DOHH2 (cell line): ENCODE data around the gene SPACA6.

Experiments used
- CTCF ChIP-seq: fragments of 200-600 bp; sonication (generic); IDR thresholded peaks from one replicate; pipeline ENCODE4 v1.5.1; 2014; ENCODE audit warnings: antibody characterized with exemption, mild to moderate bottlenecking, low read depth, low read length; ENCODE audit not compliant: poor library complexity, severe bottlenecking
- EZH2phosphoT487 ChIP-seq: fragments of 200-600 bp; sonication (generic); IDR thresholded peaks from 2 replicates; pipeline ENCODE4 v1.6.1; 2017; ENCODE audit warnings: borderline replicate concordance, mild to moderate bottlenecking, antibody characterized with exemption, low read length, moderate library complexity, mixed read lengths

- TF ChIP-seq CTCF = no peak
- TF ChIP-seq EZH2phosphoT487 = no peak
Measured at GRCh38 chr19:51709575-51709974, 16.4 kb downstream of the SPACA6 start.
